ENCODE measurements around the gene CCDC57.

The CCDC57 gene

DNA sequence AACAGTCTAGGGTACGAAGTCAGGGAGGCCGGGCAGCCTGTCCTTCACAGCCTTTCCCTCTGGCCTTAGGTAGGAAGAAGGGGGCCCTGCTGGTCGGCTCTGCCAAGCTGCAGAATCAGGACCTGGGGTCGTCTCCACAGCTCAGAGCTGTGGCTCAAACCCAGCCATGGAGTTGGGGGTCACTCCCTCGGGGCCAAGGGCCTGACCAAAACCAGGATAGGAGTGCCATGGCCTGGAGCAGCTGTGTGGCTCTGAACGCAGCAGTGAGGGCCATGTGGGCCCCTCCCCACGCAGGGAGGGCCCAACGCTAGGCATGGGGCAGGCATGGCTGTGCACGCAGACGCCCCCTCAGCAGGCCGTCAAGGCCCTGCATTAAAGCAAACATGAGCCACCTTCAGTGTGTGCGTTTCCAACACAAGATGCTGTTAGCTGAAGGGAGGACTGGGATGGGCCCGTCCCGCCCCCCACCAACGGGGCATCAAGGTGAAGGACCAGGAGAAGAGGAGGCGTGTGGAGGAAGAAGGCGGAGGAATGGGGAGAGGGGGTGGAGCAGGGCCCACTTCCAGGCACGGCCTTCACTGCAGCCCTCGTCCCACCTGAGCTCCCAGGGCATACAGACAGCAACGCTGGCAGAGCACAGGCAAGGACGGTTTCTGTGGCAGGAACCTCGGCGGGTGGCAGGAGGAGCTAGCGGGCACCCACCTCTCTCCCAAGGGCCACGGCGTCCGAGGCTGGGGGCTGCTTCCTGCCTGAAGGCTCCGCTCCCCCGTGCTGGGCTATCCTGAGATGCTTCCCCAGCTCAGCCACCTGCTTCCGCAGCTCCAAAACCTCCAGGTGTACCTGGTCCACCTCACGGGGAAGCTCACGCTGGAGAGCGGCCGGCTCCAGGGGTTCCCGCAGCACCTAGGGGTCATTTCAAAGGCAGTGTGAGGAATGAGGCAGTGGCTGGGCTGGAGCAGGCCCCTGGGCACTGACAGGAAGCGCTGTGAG, 55.3 kb downstream of the CCDC57 start:
- Histone ChIP-seq H2BK5ac (ENCODE audit: low read length) (no peak overlapping the region), H3K27ac (ENCODE audit: low read depth, low read length) (no peak overlapping the region), H2BK120ac (ENCODE audit: low read depth, low read length) (no peak overlapping the region), H3K9ac (ENCODE audit: low read length) (no peak overlapping the region), H2AK5ac (ENCODE audit: low read length) (no peak overlapping the region), H3K79me1 (ENCODE audit: low read length) (no peaks in the 10 kb centered on the region), H3K4me1 (ENCODE audit: control insufficient read depth, low read depth, low read length) (no peaks in the 10 kb centered on the region), H4K5ac (ENCODE audit: low read length) (no peak overlapping the region), H3K4me3 (ENCODE audit: low read length) (no peak overlapping the region), H3K27me3 (ENCODE audit: insufficient read depth, low read length, poor library complexity) (no peaks in the 10 kb centered on the region), H2BK15ac (replicated peaks; ENCODE audit: low read depth) (no peak overlapping the region), H3K18ac (ENCODE audit: low read length) (no peak overlapping the region), H3K79me2 (ENCODE audit: control insufficient read depth, insufficient read depth, low read length) (no peaks in the 10 kb centered on the region), H3K36me3 (ENCODE audit: control insufficient read depth, insufficient read depth, low read length) (no peaks in the 10 kb centered on the region), H3K56ac (ENCODE audit: low read length) (no peak overlapping the region), H3K4me2 (ENCODE audit: low read length) (no peak overlapping the region), H3K4ac (ENCODE audit: low read depth, low read length) (no peak overlapping the region), H4K8ac (ENCODE audit: low read depth, low read length) (no peak overlapping the region), H3K23ac (ENCODE audit: low read length) (no peak overlapping the region)
- DNase-seq: no peak
- WGBS (ENCODE audit: extremely low coverage, insufficient coverage, low lambda C conversion rate): no CpG with 5 or more reads among the region's 36 CpGs

DNA sequence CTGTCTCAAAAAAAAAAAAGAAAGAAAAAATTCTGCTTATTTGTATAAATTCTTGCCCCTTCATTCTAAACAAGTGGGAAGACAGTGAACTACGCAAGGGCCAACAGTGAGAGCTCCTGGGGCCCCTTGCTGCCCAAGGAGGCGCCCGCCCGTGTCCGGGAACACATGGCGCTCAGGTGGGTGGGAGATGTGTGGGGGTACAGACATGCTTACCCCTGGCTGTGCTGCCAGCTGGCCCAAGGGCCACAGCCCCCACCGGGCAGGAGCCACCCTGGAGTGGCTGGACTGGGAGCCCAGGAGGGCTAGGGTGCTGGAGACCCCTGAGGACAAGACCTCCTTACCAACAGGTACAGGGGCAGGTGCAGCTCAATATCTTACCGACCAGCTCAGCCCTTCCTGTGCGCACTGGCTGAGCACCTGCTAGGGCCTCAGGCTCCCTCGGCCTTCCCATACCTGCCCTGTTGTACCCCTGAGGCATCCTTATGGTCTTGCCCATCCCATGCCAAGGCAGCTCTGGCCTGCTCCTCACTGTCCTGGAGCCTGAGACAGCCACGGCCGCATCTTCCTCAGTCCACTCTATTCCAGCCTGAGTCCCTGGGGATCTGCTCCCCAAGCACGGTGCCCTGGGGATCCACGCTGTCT, 56.2 kb downstream of the CCDC57 start:
- no CpG with 5 or more reads among the region's 14 CpGs for WGBS (ENCODE audit: extremely low coverage, insufficient coverage, low lambda C conversion rate)
- H3K4me3 ChIP-seq (ENCODE audit: low read length): no peak overlapping the region
- no peak overlapping the region for H3K9ac ChIP-seq (ENCODE audit: low read length)
- H3K18ac ChIP-seq (ENCODE audit: low read length): no peak overlapping the region
- H3K36me3 ChIP-seq (ENCODE audit: control insufficient read depth, insufficient read depth, low read length): no peaks in the 10 kb centered on the region
- no peaks in the 10 kb centered on the region for H3K27me3 ChIP-seq (ENCODE audit: insufficient read depth, low read length, poor library complexity)
- no peak overlapping the region for H2AK5ac ChIP-seq (ENCODE audit: low read length)
- H3K4ac ChIP-seq (ENCODE audit: low read depth, low read length): no peak overlapping the region
- H3K79me2 ChIP-seq (ENCODE audit: control insufficient read depth, insufficient read depth, low read length): no peaks in the 10 kb centered on the region
- no peak for DNase-seq
- no peak overlapping the region for H3K56ac ChIP-seq (ENCODE audit: low read length)
- no peak overlapping the region for H3K23ac ChIP-seq (ENCODE audit: low read length)
- no peaks in the 10 kb centered on the region for H3K4me1 ChIP-seq (ENCODE audit: control insufficient read depth, low read depth, low read length)
- no peak overlapping the region for H3K27ac ChIP-seq (ENCODE audit: low read depth, low read length)
- no peak overlapping the region for H4K5ac ChIP-seq (ENCODE audit: low read length)
- H4K8ac ChIP-seq (ENCODE audit: low read depth, low read length): no peak overlapping the region
- no peaks in the 10 kb centered on the region for H3K79me1 ChIP-seq (ENCODE audit: low read length)
- H2BK15ac ChIP-seq (replicated peaks; ENCODE audit: low read depth): no peak overlapping the region
- no peak overlapping the region for H2BK120ac ChIP-seq (ENCODE audit: low read depth, low read length)
- no peak overlapping the region for H3K4me2 ChIP-seq (ENCODE audit: low read length)
- H2BK5ac ChIP-seq (ENCODE audit: low read length): no peak overlapping the region

DNA sequence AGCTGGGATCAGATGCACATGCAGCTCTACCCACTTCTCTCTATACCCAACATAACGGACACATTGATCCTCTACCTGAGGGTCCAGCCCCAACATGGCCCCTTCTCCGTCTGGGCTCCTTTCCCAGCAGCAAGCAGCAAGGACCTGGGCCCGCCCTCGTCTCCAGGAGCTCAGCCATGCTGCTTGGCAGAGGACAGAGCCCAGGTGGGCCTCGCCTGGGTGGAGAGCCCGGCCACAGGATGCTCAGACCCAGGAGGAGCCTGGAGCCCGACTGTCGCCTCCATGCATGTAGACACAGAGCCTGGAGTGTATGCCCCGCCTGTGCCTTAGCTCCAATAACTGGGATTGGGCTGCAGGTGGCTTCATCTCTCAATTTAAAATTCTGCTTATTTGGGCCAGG, 57.0 kb downstream of the CCDC57 start:
- Histone ChIP-seq H2AK5ac (ENCODE audit: low read length) (no peak overlapping the region), H3K23ac (ENCODE audit: low read length) (no peak overlapping the region), H3K36me3 (ENCODE audit: control insufficient read depth, insufficient read depth, low read length) (no peaks in the 10 kb centered on the region), H3K79me2 (ENCODE audit: control insufficient read depth, insufficient read depth, low read length) (no peaks in the 10 kb centered on the region), H2BK15ac (replicated peaks; ENCODE audit: low read depth) (no peak overlapping the region), H3K4me3 (ENCODE audit: low read length) (no peak overlapping the region), H3K27ac (ENCODE audit: low read depth, low read length) (no peak overlapping the region), H3K4me1 (ENCODE audit: control insufficient read depth, low read depth, low read length) (no peaks in the 10 kb centered on the region), H2BK5ac (ENCODE audit: low read length) (no peak overlapping the region), H2BK120ac (ENCODE audit: low read depth, low read length) (no peak overlapping the region), H3K4me2 (ENCODE audit: low read length) (no peak overlapping the region), H3K18ac (ENCODE audit: low read length) (no peak overlapping the region), H3K27me3 (ENCODE audit: insufficient read depth, low read length, poor library complexity) (no peaks in the 10 kb centered on the region), H3K4ac (ENCODE audit: low read depth, low read length) (no peak overlapping the region), H3K79me1 (ENCODE audit: low read length) (no peaks in the 10 kb centered on the region), H3K9ac (ENCODE audit: low read length) (no peak overlapping the region), H4K5ac (ENCODE audit: low read length) (no peak overlapping the region), H3K56ac (ENCODE audit: low read length) (no peak overlapping the region), H4K8ac (ENCODE audit: low read depth, low read length) (no peak overlapping the region)
- WGBS (ENCODE audit: extremely low coverage, insufficient coverage, low lambda C conversion rate): no CpG with 5 or more reads among the region's 9 CpGs
- DNase-seq: no peak

DNA sequence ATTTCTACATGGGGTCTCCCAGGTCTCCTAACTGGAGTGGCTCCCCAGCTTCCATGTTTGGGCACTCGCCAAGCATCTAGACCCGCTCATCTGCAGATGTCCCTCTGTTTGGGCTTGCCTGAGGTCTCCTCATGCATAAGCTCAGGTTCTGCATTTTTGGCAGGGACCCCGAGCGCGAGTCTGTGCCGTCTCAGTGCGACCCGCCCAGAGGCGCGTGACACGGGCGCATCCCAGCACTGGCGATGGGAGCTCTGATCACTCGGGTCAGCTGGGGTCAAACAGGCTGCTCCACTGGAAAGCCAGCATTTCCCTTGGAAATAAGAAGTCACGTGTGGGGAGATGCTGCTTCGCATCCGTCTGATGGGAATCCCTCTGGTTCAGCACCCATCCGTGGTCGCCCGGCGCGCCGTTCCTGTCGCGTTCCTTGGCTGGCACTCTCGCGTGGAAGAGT, 57.7 kb downstream of the CCDC57 start:
- H3K4me1 ChIP-seq (ENCODE audit: control insufficient read depth, low read depth, low read length): no peaks in the 10 kb centered on the region
- no peak overlapping the region for H2BK15ac ChIP-seq (replicated peaks; ENCODE audit: low read depth)
- no peak overlapping the region for H4K8ac ChIP-seq (ENCODE audit: low read depth, low read length)
- H3K18ac ChIP-seq (ENCODE audit: low read length): no peak overlapping the region
- no peaks in the 10 kb centered on the region for H3K27me3 ChIP-seq (ENCODE audit: insufficient read depth, low read length, poor library complexity)
- no peaks in the 10 kb centered on the region for H3K79me2 ChIP-seq (ENCODE audit: control insufficient read depth, insufficient read depth, low read length)
- H3K23ac ChIP-seq (ENCODE audit: low read length): no peak overlapping the region
- no peak overlapping the region for H3K4me3 ChIP-seq (ENCODE audit: low read length)
- H4K5ac ChIP-seq (ENCODE audit: low read length): no peak overlapping the region
- H3K79me1 ChIP-seq (ENCODE audit: low read length): no peaks in the 10 kb centered on the region
- no peak overlapping the region for H3K9ac ChIP-seq (ENCODE audit: low read length)
- H2BK120ac ChIP-seq (ENCODE audit: low read depth, low read length): no peak overlapping the region
- no peak overlapping the region for H3K56ac ChIP-seq (ENCODE audit: low read length)
- H3K4me2 ChIP-seq (ENCODE audit: low read length): no peak overlapping the region
- H2BK5ac ChIP-seq (ENCODE audit: low read length): no peak overlapping the region
- H3K36me3 ChIP-seq (ENCODE audit: control insufficient read depth, insufficient read depth, low read length): no peaks in the 10 kb centered on the region
- no peak overlapping the region for H3K4ac ChIP-seq (ENCODE audit: low read depth, low read length)
- WGBS (ENCODE audit: extremely low coverage, insufficient coverage, low lambda C conversion rate): no CpG with 5 or more reads among the region's 27 CpGs
- H2AK5ac ChIP-seq (ENCODE audit: low read length): no peak overlapping the region
- DNase-seq: no peak
- no peak overlapping the region for H3K27ac ChIP-seq (ENCODE audit: low read depth, low read length)

DNA sequence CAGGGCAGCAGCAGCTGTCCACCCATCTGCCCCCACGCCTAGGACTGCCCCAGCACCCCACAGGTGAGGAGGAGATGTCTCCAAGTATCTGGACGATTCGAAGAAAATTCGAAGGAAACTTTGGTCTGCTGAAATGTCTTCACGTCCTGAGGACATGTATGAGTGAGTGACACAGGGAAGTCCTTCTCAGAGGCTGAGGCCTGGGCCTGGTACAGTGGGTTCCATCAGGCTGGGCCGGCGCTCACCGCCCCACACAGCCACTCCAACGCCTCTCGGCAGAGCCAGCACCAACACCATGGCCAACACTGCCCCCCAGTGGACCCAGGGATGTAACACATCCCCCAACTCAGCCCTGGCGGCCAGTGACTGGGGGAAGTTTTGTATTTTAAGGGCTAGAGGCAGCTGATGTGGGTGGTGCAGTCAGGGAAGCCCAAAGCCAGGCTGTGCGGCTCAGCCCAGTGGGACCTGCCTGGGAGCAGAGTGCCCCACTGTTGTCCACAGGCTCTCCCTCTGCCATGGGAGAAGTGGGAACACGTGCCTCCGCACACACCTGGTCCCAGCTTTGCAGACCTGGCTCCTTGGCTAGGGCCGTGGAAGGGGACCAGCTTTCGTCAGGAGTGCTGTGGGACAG, 58.8 kb downstream of the CCDC57 start:
- Histone ChIP-seq H2BK15ac (replicated peaks; ENCODE audit: low read depth) (no peak overlapping the region), H3K4me2 (ENCODE audit: low read length) (no peak overlapping the region), H3K18ac (ENCODE audit: low read length) (no peak overlapping the region), H3K36me3 (ENCODE audit: control insufficient read depth, insufficient read depth, low read length) (no peaks in the 10 kb centered on the region), H3K9ac (ENCODE audit: low read length) (no peak overlapping the region), H2BK5ac (ENCODE audit: low read length) (no peak overlapping the region), H3K23ac (ENCODE audit: low read length) (no peak overlapping the region), H2BK120ac (ENCODE audit: low read depth, low read length) (no peak overlapping the region), H3K4ac (ENCODE audit: low read depth, low read length) (no peak overlapping the region), H3K4me1 (ENCODE audit: control insufficient read depth, low read depth, low read length) (no peaks in the 10 kb centered on the region), H3K27ac (ENCODE audit: low read depth, low read length) (no peak overlapping the region), H4K5ac (ENCODE audit: low read length) (no peak overlapping the region), H3K79me2 (ENCODE audit: control insufficient read depth, insufficient read depth, low read length) (no peaks in the 10 kb centered on the region), H3K4me3 (ENCODE audit: low read length) (no peak overlapping the region), H4K8ac (ENCODE audit: low read depth, low read length) (no peak overlapping the region), H3K27me3 (ENCODE audit: insufficient read depth, low read length, poor library complexity) (no peaks in the 10 kb centered on the region), H3K79me1 (ENCODE audit: low read length) (no peaks in the 10 kb centered on the region), H2AK5ac (ENCODE audit: low read length) (no peak overlapping the region), H3K56ac (ENCODE audit: low read length) (no peak overlapping the region)
- peak; percentile 88 for DNase-seq
- WGBS (ENCODE audit: extremely low coverage, insufficient coverage, low lambda C conversion rate): no CpG with 5 or more reads among the region's 16 CpGs

Data from mesendoderm (in vitro differentiated cells).